HEK293 (cell line): ENCODE results near the gene CEBPB.
A peak's percentile ranks its signal among the peaks of the same experiment; 100 is the strongest.

Source experiments
- CTCF ChIA-PET: fragments of 350-600 bp; formaldehyde crosslinking; extraction: SDS; loops from one replicate; lab custom pipeline; 2021; ENCODE audit warnings: antibody characterized with exemption; lab: Yijun Ruan, JAX
- POLR2A ChIA-PET: fragments of 300-600 bp; formaldehyde crosslinking; extraction: SDS; loops from one replicate; lab custom pipeline; 2020; ENCODE audit warnings: antibody characterized with exemption, inconsistent platforms; lab: Yijun Ruan, JAX
- H3K27ac ChIP-seq: fragments of 200-500 bp; sonication (Bioruptor generic); 2 replicates; pipeline ENCODE4 v1.5.1; 2014; ENCODE audit warnings: low read depth, low read length, control low read depth, inconsistent platforms; ENCODE audit errors: extremely low read depth
- H3K36me3 ChIP-seq, 2 experiments: fragments of 200-500 bp in 1 of 2; sonication (Bioruptor generic) in 1 of 2; 1 replicate in 1 of 2; 2 replicates in 1 of 2; pipeline ENCODE4 v1.5.1; 2014 to 2017; ENCODE audit warnings: inconsistent platforms in 2 of 2, low read length in 2 of 2; ENCODE audit not compliant: control insufficient read depth in 2 of 2, insufficient read depth in 1 of 2
- H3K4me1 ChIP-seq: fragments of 200-500 bp; sonication (Bioruptor generic); 2 replicates; pipeline ENCODE4 v1.5.1; 2014; ENCODE audit warnings: mild to moderate bottlenecking, low read length, inconsistent platforms; ENCODE audit not compliant: control insufficient read depth, insufficient read depth
- H3K4me3 ChIP-seq: 2 replicates; pipeline ENCODE4 v1.5.1; 2011; ENCODE audit warnings: low read depth, mild to moderate bottlenecking, control low read depth, low read length, moderate library complexity
- H3K9me3 ChIP-seq: fragments of 200-500 bp; sonication (Bioruptor generic); 2 replicates; pipeline ENCODE4 v1.5.1; 2014; ENCODE audit warnings: low read depth, low read length, inconsistent platforms; ENCODE audit not compliant: control insufficient read depth, insufficient read depth
- CTCF ChIP-seq: fragments of 450-650 bp; formaldehyde crosslinking; IDR thresholded peaks from 2 replicates; pipeline ENCODE4 v1.5.1; 2016; ENCODE audit warnings: missing biosample characterization, missing genetic modification characterization
- GLIS1 ChIP-seq: fragments of 450-650 bp; formaldehyde crosslinking; IDR thresholded peaks from 2 replicates; pipeline ENCODE4 v1.5.1; 2016; ENCODE audit warnings: missing biosample characterization, missing genetic modification characterization
- HIC1 ChIP-seq: fragments of 450-650 bp; formaldehyde crosslinking; IDR thresholded peaks from 2 replicates; pipeline ENCODE4 v1.5.1; 2016; ENCODE audit warnings: missing biosample characterization, missing genetic modification characterization
- KLF1 ChIP-seq: fragments of 450-650 bp; formaldehyde crosslinking; IDR thresholded peaks from 2 replicates; pipeline ENCODE4 v1.5.1; 2016; ENCODE audit warnings: missing biosample characterization, missing genetic modification characterization
- KLF10 ChIP-seq: fragments of 450-650 bp; IDR thresholded peaks from 2 replicates; pipeline ENCODE4 v1.5.1; 2018; ENCODE audit warnings: missing biosample characterization, mild to moderate bottlenecking, missing genetic modification characterization
- KLF16 ChIP-seq: fragments of 450-650 bp; formaldehyde crosslinking; IDR thresholded peaks from 2 replicates; pipeline ENCODE4 v1.5.1; 2017; ENCODE audit warnings: missing biosample characterization, missing genetic modification characterization
- PRDM10 ChIP-seq: fragments of 450-650 bp; formaldehyde crosslinking; IDR thresholded peaks from 2 replicates; pipeline ENCODE4 v1.5.1; 2016; ENCODE audit warnings: missing biosample characterization, missing genetic modification characterization
- YY1 ChIP-seq: fragments of 450-650 bp; formaldehyde crosslinking; IDR thresholded peaks from 2 replicates; pipeline ENCODE4 v1.5.1; 2018; ENCODE audit warnings: missing biosample characterization, missing genetic modification characterization
- ZBTB20 ChIP-seq: fragments of 450-650 bp; formaldehyde crosslinking; IDR thresholded peaks from 2 replicates; pipeline ENCODE4 v1.5.1; 2016; ENCODE audit warnings: missing biosample characterization, missing genetic modification characterization
- ZNF221 ChIP-seq: fragments of 450-650 bp; formaldehyde crosslinking; IDR thresholded peaks from 2 replicates; pipeline ENCODE4 v1.5.1; 2017; ENCODE audit warnings: missing biosample characterization, missing genetic modification characterization, borderline replicate concordance
- ZNF24 ChIP-seq: fragments of 450-650 bp; formaldehyde crosslinking; IDR thresholded peaks from 2 replicates; pipeline ENCODE4 v1.5.1; 2016; ENCODE audit warnings: missing biosample characterization, missing genetic modification characterization
- ZNF391 ChIP-seq: fragments of 450-650 bp; formaldehyde crosslinking; IDR thresholded peaks from 2 replicates; pipeline ENCODE4 v1.5.1; 2016; ENCODE audit warnings: low read depth, missing biosample characterization, missing genetic modification characterization, borderline replicate concordance
- ZNF416 ChIP-seq: fragments of 450-650 bp; formaldehyde crosslinking; IDR thresholded peaks from 2 replicates; pipeline ENCODE4 v1.5.1; 2016; ENCODE audit warnings: missing biosample characterization, missing genetic modification characterization
- ZNF645 ChIP-seq: fragments of 450-650 bp; formaldehyde crosslinking; IDR thresholded peaks from 2 replicates; pipeline ENCODE4; 2016; ENCODE audit warnings: missing biosample characterization, missing genetic modification characterization
- ZNF843 ChIP-seq: fragments of 450-650 bp; formaldehyde crosslinking; IDR thresholded peaks from 2 replicates; pipeline ENCODE4 v1.5.1; 2016; ENCODE audit warnings: missing biosample characterization, missing genetic modification characterization
- TF ChIP-seq, protein P1 (sequence below): fragments of 450-650 bp; formaldehyde crosslinking; IDR thresholded peaks from 2 replicates; pipeline ENCODE4 v1.5.1; 2016; ENCODE audit warnings: missing biosample characterization, missing genetic modification characterization
- TF ChIP-seq, protein P2 (sequence below): fragments of 450-650 bp; formaldehyde crosslinking; IDR thresholded peaks from 2 replicates; pipeline ENCODE4 v1.5.1; 2016; ENCODE audit warnings: missing biosample characterization, missing genetic modification characterization
- TF ChIP-seq, protein P3 (sequence below): fragments of 450-650 bp; formaldehyde crosslinking; IDR thresholded peaks from 2 replicates; pipeline ENCODE4 v1.5.1; 2017; ENCODE audit warnings: missing biosample characterization, missing genetic modification characterization

Gene CEBPB

GRCh38 chr20:50193199-50193835, 2.7 kb downstream of the CEBPB start:
- ChIA-PET CTCF (interaction anchor here (0.6 kb wide), 1 partner anchor 195 kb away, joined by 4 read pairs; no protein-coding TSS in a partner anchor), POLR2A (no interaction called here)
- TF ChIP-seq YY1 (tag by site-specific recombination) (no peak), ZNF24 (tag by site-specific recombination) (no peak), ZNF391 (no peak), GLIS1 (tag by site-specific recombination) (no peak), ZNF645 (tag by site-specific recombination) (peak; percentile 70; the same call in 1 of the 2 replicates), ZNF221 (tag by site-specific recombination) (no peak), PRDM10 (0 out of 2 replicates have a peak, but pooled peaks have one; percentile 8), KLF1 (tag by site-specific recombination) (0 out of 2 replicates have a peak, but pooled peaks have one; percentile 12), KLF16 (peak; percentile 40; the same call in 1 of the 2 replicates)
- Histone ChIP-seq H3K36me3 (peaks cover 0 to 6% of the 10 kb centered on the region in 2 experiments; a peak in 1 of 3 replicates), H3K4me1 (peaks cover 6% of the 10 kb centered on the region; the same call in 1 of the 2 replicates), H3K27ac (no peak overlapping the region; the same call in 1 of the 2 replicates), H3K4me3 (peak overlapping the region; percentile 61), H3K9me3 (no peaks in the 10 kb centered on the region)

- H3K4me3 ChIP-seq: no peak overlapping the region
- H3K9me3 ChIP-seq: no peaks in the 10 kb centered on the region
- CTCF ChIA-PET: interaction anchor here (0.6 kb wide), 1 partner anchor 194 kb away, joined by 4 read pairs; no protein-coding TSS in a partner anchor
- TF ChIP-seq ZNF416 (tag by site-specific recombination): no peak
- TF ChIP-seq, protein P1, sequence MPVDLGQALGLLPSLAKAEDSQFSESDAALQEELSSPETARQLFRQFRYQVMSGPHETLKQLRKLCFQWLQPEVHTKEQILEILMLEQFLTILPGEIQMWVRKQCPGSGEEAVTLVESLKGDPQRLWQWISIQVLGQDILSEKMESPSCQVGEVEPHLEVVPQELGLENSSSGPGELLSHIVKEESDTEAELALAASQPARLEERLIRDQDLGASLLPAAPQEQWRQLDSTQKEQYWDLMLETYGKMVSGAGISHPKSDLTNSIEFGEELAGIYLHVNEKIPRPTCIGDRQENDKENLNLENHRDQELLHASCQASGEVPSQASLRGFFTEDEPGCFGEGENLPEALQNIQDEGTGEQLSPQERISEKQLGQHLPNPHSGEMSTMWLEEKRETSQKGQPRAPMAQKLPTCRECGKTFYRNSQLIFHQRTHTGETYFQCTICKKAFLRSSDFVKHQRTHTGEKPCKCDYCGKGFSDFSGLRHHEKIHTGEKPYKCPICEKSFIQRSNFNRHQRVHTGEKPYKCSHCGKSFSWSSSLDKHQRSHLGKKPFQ: no peak
- TF ChIP-seq KLF10: no peak
- no peak for TF ChIP-seq CTCF (tag by site-specific recombination)
- no peak for TF ChIP-seq ZNF843 (tag by site-specific recombination)
- TF ChIP-seq HIC1: no peak
- no peak for TF ChIP-seq ZBTB20 (tag by site-specific recombination)
- TF ChIP-seq, protein P2, sequence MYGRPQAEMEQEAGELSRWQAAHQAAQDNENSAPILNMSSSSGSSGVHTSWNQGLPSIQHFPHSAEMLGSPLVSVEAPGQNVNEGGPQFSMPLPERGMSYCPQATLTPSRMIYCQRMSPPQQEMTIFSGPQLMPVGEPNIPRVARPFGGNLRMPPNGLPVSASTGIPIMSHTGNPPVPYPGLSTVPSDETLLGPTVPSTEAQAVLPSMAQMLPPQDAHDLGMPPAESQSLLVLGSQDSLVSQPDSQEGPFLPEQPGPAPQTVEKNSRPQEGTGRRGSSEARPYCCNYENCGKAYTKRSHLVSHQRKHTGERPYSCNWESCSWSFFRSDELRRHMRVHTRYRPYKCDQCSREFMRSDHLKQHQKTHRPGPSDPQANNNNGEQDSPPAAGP (tag by site-specific recombination): no peak
- TF ChIP-seq, protein P3, sequence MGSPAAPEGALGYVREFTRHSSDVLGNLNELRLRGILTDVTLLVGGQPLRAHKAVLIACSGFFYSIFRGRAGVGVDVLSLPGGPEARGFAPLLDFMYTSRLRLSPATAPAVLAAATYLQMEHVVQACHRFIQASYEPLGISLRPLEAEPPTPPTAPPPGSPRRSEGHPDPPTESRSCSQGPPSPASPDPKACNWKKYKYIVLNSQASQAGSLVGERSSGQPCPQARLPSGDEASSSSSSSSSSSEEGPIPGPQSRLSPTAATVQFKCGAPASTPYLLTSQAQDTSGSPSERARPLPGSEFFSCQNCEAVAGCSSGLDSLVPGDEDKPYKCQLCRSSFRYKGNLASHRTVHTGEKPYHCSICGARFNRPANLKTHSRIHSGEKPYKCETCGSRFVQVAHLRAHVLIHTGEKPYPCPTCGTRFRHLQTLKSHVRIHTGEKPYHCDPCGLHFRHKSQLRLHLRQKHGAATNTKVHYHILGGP: no peak
- TF ChIP-seq, all 188 proteins: peak for 0
- POLR2A ChIA-PET: no interaction called here
- Histone ChIP-seq H3K4me1 (peaks cover 6% of the 10 kb centered on the region; the same call in 1 of the 2 replicates), H3K36me3 (peaks cover 0 to 6% of the 10 kb centered on the region in 2 experiments; a peak in 1 of 3 replicates), H3K27ac (no peak overlapping the region)
Measured at GRCh38 chr20:50193836-50194421, 3.3 kb downstream of the CEBPB start.
